ENCODE data around the gene FBXL12.
A peak's percentile ranks its signal among the peaks of the same experiment; 100 is the strongest.
"Not testable (repeated sequence)": the region's sequence is repeated elsewhere in the genome, so short reads cannot be mapped to it uniquely, and the experiment has no call there.

FBXL12 gene

DNA sequence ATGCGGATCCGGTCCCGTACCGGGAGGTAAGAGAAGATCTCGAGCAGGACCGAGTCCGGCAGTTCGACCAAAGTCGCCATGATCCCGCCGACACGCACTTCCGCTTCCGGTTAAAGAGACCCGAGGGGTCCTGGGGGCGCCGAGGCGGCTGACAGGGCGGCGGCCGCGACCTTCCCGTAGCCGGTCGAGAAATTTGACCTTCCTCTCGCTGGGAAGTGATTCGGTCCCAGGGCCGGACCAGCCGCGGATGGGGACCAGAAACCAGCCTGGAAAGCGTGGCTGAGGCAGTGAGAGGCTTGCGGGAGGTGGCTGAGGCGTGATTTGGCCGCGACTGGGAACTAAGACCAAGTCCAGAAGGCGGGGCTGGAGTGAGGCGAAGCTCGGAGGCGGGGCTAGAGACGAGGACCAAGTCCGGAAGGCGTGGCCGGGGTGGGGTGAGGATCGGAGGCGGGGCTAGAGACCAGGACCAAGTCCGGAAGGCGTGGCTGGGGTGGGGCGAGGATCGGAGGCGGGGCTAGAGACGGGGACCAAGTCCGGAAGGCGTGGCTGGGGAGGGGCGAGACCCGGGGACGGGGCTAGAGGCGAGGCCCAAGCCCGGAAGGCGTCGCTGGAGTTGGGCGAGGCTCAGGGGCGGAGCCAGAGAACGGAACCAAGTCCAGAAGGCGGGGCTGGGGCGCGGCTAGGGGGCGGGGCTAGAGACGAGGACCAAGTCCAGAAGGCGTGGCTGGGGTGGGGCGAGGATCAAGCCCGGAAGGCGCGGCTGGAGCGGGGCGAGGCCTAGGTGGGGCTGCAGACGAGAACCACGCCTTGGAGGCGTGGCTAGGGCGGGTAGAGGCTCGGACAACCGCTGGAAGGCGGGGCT, at the start of gene FBXL12:
FBXL12 (minus strand) TSS at position 346 of the 862 bp plus-strand sequence; CDS start at position 80, 266 bp downstream.
- peak; percentile 100 for DNase-seq (ENCODE audit: low read depth in 3 of 3)

DNA sequence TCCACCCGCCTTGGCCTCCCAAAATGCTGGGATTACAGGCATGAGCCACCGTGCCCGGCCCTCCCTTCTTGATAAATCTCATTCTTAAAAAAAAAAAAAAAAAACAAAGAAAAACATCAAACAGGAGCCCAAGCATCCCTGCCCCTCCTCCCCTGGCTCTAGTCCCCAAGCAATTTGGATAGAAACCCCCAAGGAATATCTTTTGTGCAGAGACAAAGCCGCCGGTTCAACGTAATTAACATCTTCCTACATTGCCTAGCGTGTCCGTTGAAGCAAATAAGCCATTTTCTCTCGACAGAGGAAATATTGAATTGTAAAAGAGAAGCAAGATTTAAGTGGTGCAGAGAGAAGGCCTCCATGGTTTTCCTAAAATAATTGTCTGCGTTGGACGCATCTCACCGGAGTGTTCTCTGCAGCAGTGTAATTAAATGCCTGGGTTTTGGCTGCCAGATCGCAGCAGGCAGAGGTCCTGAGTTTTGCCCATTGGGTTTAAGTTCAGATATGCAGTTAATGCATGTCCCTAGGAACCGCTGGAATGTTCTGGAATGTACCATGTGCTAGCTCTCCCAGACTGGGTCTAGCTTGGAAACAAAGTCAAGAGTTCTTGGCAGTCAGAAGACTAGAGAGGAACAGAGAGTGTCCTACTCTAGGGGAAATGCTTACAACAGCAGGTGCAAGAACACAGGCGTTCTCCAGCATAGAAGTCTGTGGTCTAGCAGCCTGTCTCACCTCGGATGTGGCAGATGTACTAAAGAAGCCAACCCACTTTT, 47.0 kb upstream of the FBXL12 start:
- no peak for DNase-seq (ENCODE audit: low read depth in 3 of 3)

- DNase-seq (ENCODE audit: low read depth in 3 of 3): no peak
Observed at GRCh38 chr19:9863759-9864158, 44.9 kb upstream of the FBXL12 start.

DNA sequence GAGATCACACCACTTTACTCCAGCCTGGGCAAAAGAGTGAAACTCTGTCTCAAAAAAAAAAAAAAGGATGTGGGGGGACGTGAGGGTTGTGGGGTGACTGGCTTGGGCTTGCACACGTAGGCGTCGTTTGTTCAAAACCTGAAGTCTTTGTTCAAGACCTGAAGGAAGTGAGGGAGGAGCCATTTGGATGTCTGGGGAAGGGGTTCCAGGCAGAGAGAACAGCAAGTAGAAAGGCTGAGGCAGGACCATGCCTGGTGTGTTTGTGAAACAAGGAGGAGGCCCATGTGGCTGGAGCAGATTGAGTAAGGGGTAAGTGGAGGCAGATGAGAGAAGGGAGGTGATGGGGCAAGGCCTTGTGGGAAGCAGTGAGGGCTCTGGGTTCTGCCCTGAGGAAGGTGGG, 44.1 kb upstream of the FBXL12 start:
- no peak for DNase-seq (ENCODE audit: low read depth in 3 of 3)

DNA sequence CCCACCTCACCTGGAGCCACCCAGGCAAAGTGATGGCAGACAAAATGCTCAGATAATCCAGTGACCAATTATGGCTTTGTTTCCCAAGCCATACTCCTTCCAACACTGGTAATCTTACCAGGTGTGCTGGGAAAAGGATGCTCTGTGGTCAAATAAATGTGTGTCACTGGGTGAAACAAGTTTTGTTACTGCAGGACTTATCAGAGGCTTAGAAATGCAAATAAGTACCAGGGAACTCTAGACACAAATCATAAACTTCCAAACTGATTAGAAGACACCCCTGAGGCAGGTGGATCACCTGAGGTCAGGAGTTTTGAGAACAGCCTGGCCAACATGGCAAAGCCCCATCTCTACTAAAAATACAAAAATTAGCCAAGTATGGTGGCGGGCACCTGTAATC, 42.6 kb upstream of the FBXL12 start:
- DNase-seq (ENCODE audit: low read depth in 3 of 3): no peak

GRCh38 chr19:9860407-9860806, 41.5 kb upstream of the FBXL12 start:
- DNase-seq (ENCODE audit: low read depth in 3 of 3): no peak

GRCh38 chr19:9858766-9859165, 39.9 kb upstream of the FBXL12 start:
- DNase-seq (ENCODE audit: low read depth in 3 of 3): no peak

DNA sequence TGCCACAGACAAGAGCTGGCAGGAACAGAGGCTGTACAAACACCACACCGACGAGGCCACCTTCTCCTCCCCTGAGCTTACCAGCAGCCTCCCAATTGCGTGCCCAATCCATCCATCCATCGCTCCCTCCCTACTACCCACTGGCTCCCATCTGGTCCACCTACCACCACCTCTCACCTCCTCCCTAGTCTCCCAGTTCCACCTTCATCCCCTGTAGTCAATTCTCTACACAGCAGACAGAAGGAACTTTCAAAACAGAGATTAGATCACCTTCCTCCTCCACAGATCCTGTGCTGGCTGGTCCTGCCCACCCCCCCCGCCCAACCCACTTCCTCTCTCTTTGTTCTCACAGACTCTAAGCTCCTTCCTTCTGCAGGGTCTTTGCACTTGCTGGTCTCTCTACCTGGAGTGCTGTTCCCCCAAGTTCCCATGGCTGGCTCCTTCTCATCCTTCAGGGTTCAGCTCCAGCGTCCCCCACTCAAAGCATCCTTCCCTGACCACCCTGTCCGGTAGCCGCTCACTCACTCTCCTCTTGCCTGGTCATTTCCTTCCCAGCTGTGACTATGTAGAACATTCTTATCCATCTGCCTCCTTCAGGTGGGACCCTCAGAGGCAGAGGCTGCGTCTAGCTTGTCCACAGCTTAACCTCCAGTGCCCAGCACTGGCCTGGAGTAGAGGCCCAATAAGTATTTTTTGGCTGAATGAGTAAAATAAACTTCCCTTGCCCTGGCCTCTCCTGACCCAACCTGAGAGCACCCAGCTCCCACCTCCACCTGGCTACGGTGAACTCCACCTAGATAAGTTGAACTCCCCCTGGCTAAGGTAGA, 39.3 kb upstream of the FBXL12 start:
- DNase-seq (ENCODE audit: low read depth in 3 of 3): no peak

DNA sequence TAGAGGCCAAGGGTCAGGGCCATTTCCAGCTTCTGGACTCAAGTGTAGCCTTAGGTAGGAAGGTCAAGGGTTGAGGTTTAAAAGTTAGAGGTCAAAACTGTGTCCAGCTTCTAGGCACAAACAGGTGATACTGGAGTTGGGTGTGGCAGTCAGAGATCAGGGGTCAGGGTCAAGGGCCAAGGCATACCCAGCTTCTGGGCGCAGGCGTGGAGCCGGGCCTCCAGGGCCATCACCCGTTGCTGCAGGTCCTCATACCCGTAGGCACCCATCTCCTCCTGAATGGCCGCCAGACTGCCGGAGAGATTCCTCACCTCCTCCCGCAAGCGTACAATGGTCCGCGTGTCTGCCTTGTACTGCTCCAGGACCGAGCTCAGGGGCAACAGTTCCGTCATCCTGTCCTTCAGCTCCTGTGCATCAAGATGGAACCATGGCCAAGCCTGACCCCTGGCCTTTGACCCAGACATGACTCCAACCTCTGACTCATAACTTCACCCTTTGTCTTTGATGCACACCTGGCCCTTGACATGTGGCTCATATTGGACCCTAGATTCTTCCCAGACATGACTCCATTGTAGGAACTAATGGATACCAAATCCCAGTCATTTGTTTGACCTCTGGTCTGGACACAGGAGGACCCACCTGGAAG, 38.3 kb upstream of the FBXL12 start:
- DNase-seq (ENCODE audit: low read depth in 3 of 3): no peak

DNA sequence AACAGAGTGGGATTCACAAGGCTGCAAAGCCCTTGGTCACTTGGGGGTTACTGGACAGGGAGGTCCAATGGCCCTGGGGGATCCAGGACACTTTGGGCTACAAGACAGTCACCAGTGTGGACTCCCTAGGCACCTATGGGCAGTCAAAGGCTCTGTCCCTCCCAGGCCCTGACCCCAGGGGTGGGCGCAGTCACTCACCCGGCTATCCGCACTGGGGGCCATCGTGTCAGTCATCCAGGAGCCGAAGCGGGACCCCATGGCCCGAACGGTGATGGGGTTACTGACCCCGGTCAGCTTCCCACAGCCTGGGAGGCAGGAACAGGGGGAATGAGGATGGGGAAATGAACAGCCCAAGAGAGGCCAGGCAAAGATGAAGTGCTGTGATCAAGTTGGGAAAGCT, 37.7 kb upstream of the FBXL12 start:
- DNase-seq (ENCODE audit: low read depth in 3 of 3): no peak

DNA sequence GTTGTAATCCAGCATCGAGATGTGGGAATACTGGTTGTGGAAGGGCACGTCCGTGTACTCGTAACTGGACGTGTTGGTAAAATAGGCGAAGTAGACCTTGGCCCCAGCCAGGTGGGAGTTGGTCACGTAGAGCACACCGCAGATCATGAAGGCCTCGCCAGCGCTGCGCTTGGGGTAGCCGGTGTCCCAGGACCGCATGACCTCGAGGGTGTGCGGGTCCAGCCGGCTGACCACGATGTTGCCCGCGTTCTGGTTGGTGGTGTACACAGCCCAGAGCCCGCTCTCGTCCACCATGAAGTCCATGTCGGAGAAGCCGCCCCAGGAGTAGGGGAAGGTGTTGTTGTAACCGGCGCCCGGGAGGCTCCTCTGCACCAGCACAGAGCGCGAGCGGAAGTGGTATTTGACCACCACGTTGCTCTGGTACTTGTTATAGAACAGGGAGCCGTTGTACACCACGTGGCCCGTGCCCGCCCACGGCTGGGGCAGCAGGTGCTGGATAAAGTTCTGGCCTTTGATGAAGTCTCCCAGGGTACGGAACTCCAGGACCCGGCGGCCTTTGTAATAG, 35.5 kb upstream of the FBXL12 start:
- DNase-seq (ENCODE audit: low read depth in 3 of 3): no peak

DNA sequence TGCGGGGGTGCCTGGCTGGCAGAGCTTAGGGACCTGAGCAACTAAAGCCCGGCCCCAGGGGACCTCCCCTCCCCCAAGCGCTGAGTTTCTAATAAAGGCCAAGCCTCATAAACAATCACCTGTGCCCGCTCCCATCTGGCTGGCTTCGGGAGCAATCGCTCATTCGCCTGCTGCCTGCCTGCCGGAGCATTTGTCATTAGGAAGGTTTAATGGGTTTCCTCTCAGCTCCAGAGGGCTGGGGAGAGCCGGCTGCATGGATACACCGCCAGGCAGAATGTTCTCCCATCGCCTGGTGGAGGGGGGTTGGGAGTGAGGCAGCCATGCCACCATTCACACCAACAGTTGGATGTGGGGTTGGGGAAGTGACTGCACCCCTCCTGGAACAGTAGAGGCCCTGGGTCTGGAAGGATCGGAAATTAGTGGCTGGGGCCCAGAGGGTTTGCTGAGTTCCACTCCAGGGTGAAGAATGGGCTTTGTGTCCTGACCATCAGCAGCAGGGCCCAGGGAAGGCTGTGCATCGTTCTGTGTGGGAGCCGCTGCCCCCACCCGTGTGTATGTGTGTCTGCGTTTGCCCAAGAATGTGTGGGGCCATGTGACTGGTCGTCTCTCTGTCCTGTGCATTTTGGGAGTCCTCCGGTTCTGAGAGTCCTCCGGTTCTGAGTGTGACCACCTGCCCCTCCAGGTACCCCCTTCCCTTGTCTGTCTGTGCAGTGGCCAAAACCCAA, 31.5 kb upstream of the FBXL12 start:
- no peak for DNase-seq (ENCODE audit: low read depth in 3 of 3)

GRCh38 chr19:9849791-9850190, 30.9 kb upstream of the FBXL12 start:
- DNase-seq (ENCODE audit: low read depth in 3 of 3): no peak

DNA sequence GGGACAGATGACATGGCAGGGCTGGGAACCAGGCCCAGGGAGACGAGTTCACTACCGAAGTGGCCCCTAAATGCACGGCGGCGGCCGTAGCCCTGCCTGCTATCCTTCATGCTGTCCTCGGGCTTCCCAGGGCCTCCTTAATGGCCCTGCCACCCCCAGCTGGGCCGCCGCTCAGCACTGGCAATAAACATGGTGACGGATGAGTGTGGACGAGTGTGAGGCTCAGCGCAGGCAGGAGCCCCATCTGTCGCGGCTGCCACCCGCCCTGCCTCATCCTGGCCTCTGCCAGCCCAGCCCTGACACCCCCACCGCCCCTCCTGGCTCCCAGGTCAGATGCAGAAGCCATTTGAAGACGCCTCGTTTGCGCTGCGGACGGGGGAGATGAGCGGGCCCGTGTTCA, 29.9 kb upstream of the FBXL12 start:
- DNase-seq (ENCODE audit: low read depth in 3 of 3): no peak

- no peak for DNase-seq (ENCODE audit: low read depth in 3 of 3)
Observed at GRCh38 chr19:9848060-9848459, 29.2 kb upstream of the FBXL12 start.

DNA sequence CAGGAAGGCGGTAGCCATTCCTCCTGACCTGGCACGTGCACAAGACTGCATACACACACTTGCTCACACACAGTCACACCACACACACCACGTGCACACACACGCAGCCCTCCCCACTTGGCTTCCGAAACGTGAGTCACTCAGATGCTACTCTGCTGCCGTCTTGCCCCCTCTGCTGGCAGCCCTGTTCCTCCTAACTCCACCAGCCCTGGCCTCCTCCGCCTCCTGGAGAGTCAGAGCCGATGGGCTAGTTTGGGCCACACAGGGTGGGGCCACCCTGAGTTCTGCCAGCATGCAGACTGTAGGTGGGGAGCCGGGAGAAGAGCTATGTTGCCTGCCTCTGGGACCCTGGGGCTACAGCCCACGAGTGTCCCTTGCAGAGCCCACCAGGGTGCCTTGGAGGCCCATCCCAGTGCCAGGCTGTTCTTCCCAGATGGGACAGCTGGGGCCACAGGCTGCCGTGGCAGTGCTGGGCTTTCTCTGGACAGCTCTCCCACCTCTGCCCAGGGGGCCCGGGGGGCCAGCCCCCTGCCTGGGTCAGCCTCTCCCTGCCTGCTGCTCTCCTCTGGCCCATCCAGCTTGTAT, 28.3 kb upstream of the FBXL12 start:
- peak in 1 of 3 experiments; percentile 45 for DNase-seq (ENCODE audit: low read depth in 3 of 3)

GRCh38 chr19:9843626-9844273, 24.9 kb upstream of the FBXL12 start:
- DNase-seq (ENCODE audit: low read depth in 3 of 3): not testable (repeated sequence)

GRCh38 chr19:9842834-9843625, 24.2 kb upstream of the FBXL12 start:
- no peak for DNase-seq (ENCODE audit: low read depth in 3 of 3)

- no peak for DNase-seq (ENCODE audit: low read depth in 3 of 3)
Observed at GRCh38 chr19:9839415-9839814, 20.5 kb upstream of the FBXL12 start.
